Thyroid gland (tissue), 4 donors: ENCODE data around the gene KCTD10. TPM values are rescaled to one million over a fixed set of nuclear protein-coding genes. Genes with fewer than 3 reads are reported as not detected.

ENCODE experiments used
- DNase-seq, 2 donors: peaks; one replicate each; pipeline ENCODE4 v3.0.0-alpha.2; 2019
- H3K27ac ChIP-seq, 3 donors: fragments of 200-600 bp; sonication (generic); 1 replicate in 2 of 3; 2 replicates in 1 of 3; pipeline ENCODE4 v1.5.1; 2016 to 2019; ENCODE audit warnings: mild to moderate bottlenecking in 1 of 3, moderate library complexity in 1 of 3
- H3K27me3 ChIP-seq: fragments of 200-600 bp; sonication (generic); one replicate; pipeline ENCODE4 v1.5.1; 2019
- H3K36me3 ChIP-seq, 2 donors: fragments of 200-600 bp; sonication (generic); one replicate each; pipeline ENCODE4 v1.5.1; 2016 to 2019
- H3K4me1 ChIP-seq, 2 donors: fragments of 200-600 bp; sonication (generic); one replicate each; pipeline ENCODE4 v1.5.1; 2017 to 2019
- H3K4me3 ChIP-seq, 3 donors: fragments of 200-600 bp; sonication (generic); replicated peaks in 1 of 3; 1 replicate in 2 of 3; 2 replicates in 1 of 3; pipeline ENCODE4 v1.5.1; 2016; ENCODE audit warnings: mild to moderate bottlenecking in 1 of 3
- H3K9me3 ChIP-seq: fragments of 200-600 bp; sonication (generic); one replicate; pipeline ENCODE4 v1.5.1; 2017
- POLR2A ChIP-seq, 2 donors: fragments of 450-650 bp; IDR thresholded peaks; one replicate each; pipeline ENCODE4 v1.6.1; 2017; ENCODE audit warnings: antibody characterized with exemption in 2 of 2, mild to moderate bottlenecking in 2 of 2, moderate library complexity in 1 of 2
- WGBS, 2 donors: methylation state at CpG; one replicate each; pipeline ENCODE4 v1.1.5; 2017; 5-methylcytosine and 5-hydroxymethylcytosine counted together
- intact Hi-C: fragments of 100-400 bp; cut with DNase I; formaldehyde crosslinking; loops from one replicate; pipeline ENCODE4 v1.15.1; 2023
- total RNA-seq, 4 donors: library from RNA; depleted of rRNA; stranded (reverse); fragments of >200 nt; gene quantifications; one replicate each; pipeline ENCODE4 v1.2.3, GENCODE V29; 2016
- TF ChIP-seq, protein P1 (sequence below), 6 experiments: fragments of 200-600 bp in 3 of 6; fragments of 450-650 bp in 3 of 6; sonication (generic) in 3 of 6; IDR thresholded peaks; one replicate each; pipeline ENCODE4 v1.5.1; 2016 to 2019; ENCODE audit warnings: antibody characterized with exemption in 6 of 6, mild to moderate bottlenecking in 2 of 6, inconsistent platforms in 1 of 6, moderate library complexity in 1 of 6

KCTD10 gene
- total RNA-seq, 4 donors from 2014 or later = 70.3 to 149 (median 85.4) TPM

DNA sequence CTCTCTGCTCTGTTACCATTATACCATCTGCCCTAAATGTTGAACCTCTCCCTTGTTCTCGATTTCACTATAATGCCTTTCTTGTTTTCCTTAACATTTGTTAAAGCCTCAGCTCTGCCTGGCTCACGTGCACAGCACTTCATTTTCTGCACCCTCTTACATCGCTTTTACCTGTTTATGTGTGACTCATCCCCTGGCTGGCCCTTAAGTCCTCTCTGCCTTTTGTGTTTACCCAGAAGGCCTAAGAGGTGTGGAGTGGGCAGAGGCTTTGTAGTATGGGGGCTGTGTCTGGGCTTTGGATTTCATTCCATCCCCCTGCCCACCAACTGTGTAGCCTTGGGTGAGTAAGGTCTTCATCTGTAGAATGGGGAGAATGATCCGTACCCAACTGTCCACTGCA lies 36.9 kb upstream of the KCTD10 start:
- Histone ChIP-seq H3K36me3 (peaks cover 73 to 75% of the 10 kb centered on the region in 2 donors), H3K27ac (no peak overlapping the region), H3K4me1 (peaks cover 0 to 10% of the 10 kb centered on the region in 2 donors), H3K4me3 (no peak overlapping the region), H3K9me3 (no peaks in the 10 kb centered on the region), H3K27me3 (no peaks in the 10 kb centered on the region)
- intact Hi-C loops = no loop called here
- no peak for TF ChIP-seq POLR2A (IDR thresholded peaks at IDR 0.05)
- no peak for DNase-seq
- WGBS, 2 donors = 90 to 92% methylated on average over 4 of the region's 4 CpGs

DNA sequence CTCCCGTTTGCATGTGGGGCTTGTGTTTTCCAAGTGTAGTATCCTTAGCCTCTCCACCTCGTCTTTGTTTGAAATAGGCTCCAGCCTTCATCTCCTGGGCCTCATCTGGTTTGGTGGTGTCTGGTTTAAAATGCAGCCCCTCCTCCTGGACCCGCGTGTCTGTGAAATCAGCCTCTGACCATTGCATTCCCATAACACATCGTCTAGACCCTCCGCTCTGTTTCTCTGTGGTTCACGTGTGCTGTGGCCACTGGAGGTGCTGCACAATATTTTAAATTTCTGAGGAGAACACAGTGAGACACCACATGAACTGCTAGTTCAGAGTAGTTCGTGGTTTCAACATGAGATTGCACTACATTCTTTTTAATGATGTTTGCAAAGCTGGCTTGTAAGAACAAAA lies 36.0 kb upstream of the KCTD10 start:
- Histone ChIP-seq H3K4me3 (no peak overlapping the region), H3K27me3 (no peaks in the 10 kb centered on the region), H3K27ac (no peak overlapping the region), H3K36me3 (peaks cover 79 to 84% of the 10 kb centered on the region in 2 donors), H3K4me1 (peaks cover 0 to under 1% of the 10 kb centered on the region in 2 donors), H3K9me3 (no peaks in the 10 kb centered on the region)
- TF ChIP-seq, protein P1, sequence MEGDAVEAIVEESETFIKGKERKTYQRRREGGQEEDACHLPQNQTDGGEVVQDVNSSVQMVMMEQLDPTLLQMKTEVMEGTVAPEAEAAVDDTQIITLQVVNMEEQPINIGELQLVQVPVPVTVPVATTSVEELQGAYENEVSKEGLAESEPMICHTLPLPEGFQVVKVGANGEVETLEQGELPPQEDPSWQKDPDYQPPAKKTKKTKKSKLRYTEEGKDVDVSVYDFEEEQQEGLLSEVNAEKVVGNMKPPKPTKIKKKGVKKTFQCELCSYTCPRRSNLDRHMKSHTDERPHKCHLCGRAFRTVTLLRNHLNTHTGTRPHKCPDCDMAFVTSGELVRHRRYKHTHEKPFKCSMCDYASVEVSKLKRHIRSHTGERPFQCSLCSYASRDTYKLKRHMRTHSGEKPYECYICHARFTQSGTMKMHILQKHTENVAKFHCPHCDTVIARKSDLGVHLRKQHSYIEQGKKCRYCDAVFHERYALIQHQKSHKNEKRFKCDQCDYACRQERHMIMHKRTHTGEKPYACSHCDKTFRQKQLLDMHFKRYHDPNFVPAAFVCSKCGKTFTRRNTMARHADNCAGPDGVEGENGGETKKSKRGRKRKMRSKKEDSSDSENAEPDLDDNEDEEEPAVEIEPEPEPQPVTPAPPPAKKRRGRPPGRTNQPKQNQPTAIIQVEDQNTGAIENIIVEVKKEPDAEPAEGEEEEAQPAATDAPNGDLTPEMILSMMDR (IDR thresholded peaks at IDR 0.05) = no peak
- TF ChIP-seq POLR2A (IDR thresholded peaks at IDR 0.05) = no peak
- DNase-seq = no peak
- 66 to 76% methylated on average over 8 of the region's 8 CpGs for WGBS, 2 donors
- intact Hi-C loops = no loop called here

DNA sequence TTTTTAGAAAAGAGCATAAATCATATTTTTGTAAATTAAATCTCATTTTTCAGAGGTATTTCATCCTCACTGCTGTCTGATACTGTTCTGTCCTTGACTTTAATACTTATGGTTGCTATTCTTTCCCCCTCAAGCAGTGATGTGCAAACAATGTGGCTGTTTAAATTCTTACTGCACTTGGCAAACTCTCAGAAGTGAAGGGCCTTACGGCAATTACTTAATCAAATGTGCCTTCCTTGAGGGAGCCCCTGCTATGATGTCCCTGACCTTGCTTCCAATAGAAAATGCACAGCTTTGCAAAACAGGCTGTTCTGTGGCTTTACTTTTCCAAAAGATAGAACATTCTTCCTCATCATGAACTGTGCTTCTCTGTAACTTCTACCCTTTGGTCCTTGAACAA lies 35.5 kb upstream of the KCTD10 start:
- no peak for DNase-seq
- H3K4me1 ChIP-seq = no peaks in the 10 kb centered on the region
- no peak overlapping the region for H3K27ac ChIP-seq
- H3K36me3 ChIP-seq = peaks cover 78 to 83% of the 10 kb centered on the region in 2 donors
- no peaks in the 10 kb centered on the region for H3K9me3 ChIP-seq
- no peak for TF ChIP-seq POLR2A (IDR thresholded peaks at IDR 0.05)
- TF ChIP-seq, protein P1 (IDR thresholded peaks at IDR 0.05) = no peak
- WGBS, 2 donors = 79 to 82% methylated on average over 1 of the region's 1 CpG
- no peak overlapping the region for H3K4me3 ChIP-seq
- H3K27me3 ChIP-seq = no peaks in the 10 kb centered on the region
- intact Hi-C loops = no loop called here

DNA sequence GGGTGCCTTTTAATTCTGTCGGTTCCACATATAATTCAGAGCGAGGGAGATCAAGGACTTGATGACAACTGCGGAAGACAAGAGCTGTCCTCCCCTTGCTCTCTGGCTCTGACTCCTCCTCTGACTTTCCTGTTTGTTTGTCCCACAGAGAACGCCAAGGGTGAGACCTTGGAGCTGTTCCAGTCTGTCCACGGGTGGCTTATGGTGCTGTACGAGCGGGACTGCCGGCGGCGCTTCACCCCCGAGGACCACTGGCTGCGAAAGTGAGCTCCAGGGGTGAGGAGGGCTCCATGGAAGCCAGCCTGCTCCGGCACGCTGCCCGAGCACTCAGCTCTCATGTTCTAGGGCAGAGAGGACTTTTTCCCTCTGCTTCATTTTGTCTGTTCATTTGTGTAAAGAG lies 33.1 kb upstream of the KCTD10 start:
- intact Hi-C loops = no loop called here
- H3K27ac ChIP-seq = no peak overlapping the region
- TF ChIP-seq, protein P1 (IDR thresholded peaks at IDR 0.05) = no peak
- TF ChIP-seq POLR2A (IDR thresholded peaks at IDR 0.05) = no peak
- H3K36me3 ChIP-seq = peaks cover 86 to 91% of the 10 kb centered on the region in 2 donors
- H3K4me3 ChIP-seq = no peak overlapping the region
- DNase-seq = no peak
- no peaks in the 10 kb centered on the region for H3K9me3 ChIP-seq
- H3K4me1 ChIP-seq = no peaks in the 10 kb centered on the region
- no peaks in the 10 kb centered on the region for H3K27me3 ChIP-seq
- 88 to 91% methylated on average over 14 to 15 of the region's 15 CpGs for WGBS, 2 donors

DNA sequence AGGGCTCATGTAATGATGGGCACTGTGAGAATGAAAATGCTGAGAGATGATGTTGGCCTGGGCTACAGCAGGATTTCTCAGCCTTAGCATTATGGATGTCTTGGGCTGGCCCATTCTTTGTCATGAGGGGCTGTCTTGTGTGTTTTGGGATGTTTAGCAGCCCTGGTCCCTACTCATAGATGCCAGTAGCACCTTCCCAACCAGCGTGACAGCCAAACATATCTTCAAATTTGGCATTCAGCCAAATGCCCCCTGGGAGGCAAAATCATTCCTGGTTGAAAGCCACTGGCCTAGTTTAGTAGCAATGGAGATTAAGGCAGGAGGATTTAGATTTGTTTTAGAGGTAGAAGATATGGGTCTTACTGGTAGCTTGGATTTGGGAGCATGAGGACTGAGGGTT lies 27.0 kb upstream of the KCTD10 start:
- TF ChIP-seq, protein P1 (IDR thresholded peaks at IDR 0.05) = no peak
- TF ChIP-seq POLR2A (IDR thresholded peaks at IDR 0.05) = no peak
- H3K27me3 ChIP-seq = no peaks in the 10 kb centered on the region
- H3K4me1 ChIP-seq = no peaks in the 10 kb centered on the region
- 31 to 47% methylated on average over 1 of the region's 1 CpG for WGBS, 2 donors
- no peak for DNase-seq
- no peaks in the 10 kb centered on the region for H3K9me3 ChIP-seq
- H3K27ac ChIP-seq = no peak overlapping the region
- intact Hi-C loops = no loop called here
- H3K36me3 ChIP-seq = peaks cover 85 to 91% of the 10 kb centered on the region in 2 donors
- no peak overlapping the region for H3K4me3 ChIP-seq

DNA sequence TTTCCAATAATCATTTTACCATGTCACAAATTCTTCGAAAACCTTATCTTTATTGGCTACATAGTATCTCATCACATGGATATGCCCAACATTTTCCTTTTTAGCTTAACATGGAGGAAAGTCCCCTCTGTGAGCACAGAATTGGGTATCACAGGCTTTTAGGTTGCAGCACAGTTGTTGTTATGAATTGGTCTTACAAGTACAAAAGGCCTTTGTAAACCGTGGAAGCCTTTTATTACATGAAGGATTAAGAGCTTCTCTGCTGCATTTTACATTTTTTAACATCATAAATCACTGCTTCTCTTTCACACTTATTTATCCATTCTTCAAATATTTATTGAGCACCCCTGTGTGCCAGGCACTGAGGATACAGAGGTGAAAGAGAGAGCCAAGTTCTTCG lies 26.5 kb upstream of the KCTD10 start:
- Histone ChIP-seq H3K36me3 (peaks cover 85 to 91% of the 10 kb centered on the region in 2 donors), H3K4me3 (no peak overlapping the region), H3K9me3 (no peaks in the 10 kb centered on the region), H3K27ac (no peak overlapping the region), H3K27me3 (no peaks in the 10 kb centered on the region), H3K4me1 (no peaks in the 10 kb centered on the region)
- WGBS, 2 donors = 79 to 90% methylated on average over 3 of the region's 3 CpGs
- DNase-seq = no peak
- no peak for TF ChIP-seq POLR2A (IDR thresholded peaks at IDR 0.05)
- TF ChIP-seq, protein P1 (IDR thresholded peaks at IDR 0.05) = no peak
- intact Hi-C loops = no loop called here
